ENCODE data around the gene ACSM6.

- TF ChIP-seq CTCF (IDR thresholded peaks at IDR 0.05), result peak in 1 of 6 experiments; percentile 25
- no peak for TF ChIP-seq POLR2A (IDR thresholded peaks at IDR 0.05)
Observed at GRCh38 chr10:95201736-95202135, 7.7 kb downstream of the ACSM6 start.
